B cell (primary cell): Measurements from ENCODE around the gene CBLB. TPM values are rescaled to one million over a fixed set of nuclear protein-coding genes. Genes with fewer than 3 reads are reported as not detected.

ENCODE experiments used
- ATAC-seq: fragments of 200-7000 bp; cut with Tn5 transposase; one replicate; pipeline ENCODE4 v1.10.0; 2021; ENCODE audit warnings: low read depth, mild to moderate bottlenecking, moderate number of reproducible peaks, moderate library complexity
- CTCF ChIA-PET: fragments of 350-600 bp; sonication (Branson Sonifier 250); formaldehyde crosslinking; loops from one replicate; lab custom pipeline; 2021; ENCODE audit warnings: antibody characterized with exemption, inconsistent platforms; lab: Charles Lee
- POLR2A ChIA-PET: fragments of 350-600 bp; sonication (Branson Sonifier 250); formaldehyde crosslinking; loops from one replicate; lab custom pipeline; 2021; ENCODE audit warnings: antibody characterized with exemption; lab: Charles Lee
- DNase-seq: peaks from one replicate; pipeline ENCODE4 v3.0.0; 2013
- H2AFZ ChIP-seq: 2 replicates; pipeline ENCODE4 v1.6.1; 2012; ENCODE audit warnings: mild to moderate bottlenecking, low read depth, low read length; ENCODE audit not compliant: insufficient read depth, poor library complexity, severe bottlenecking
- H3K27ac ChIP-seq, 2 donors: 1 replicate in 1 of 2; 2 replicates in 1 of 2; pipeline ENCODE4 v1.5.1; 2012 to 2013; ENCODE audit warnings: low read length in 2 of 2, mild to moderate bottlenecking in 2 of 2, moderate library complexity in 1 of 2
- H3K27me3 ChIP-seq, 4 experiments: fragments of 200-600 bp in 1 of 4; sonication (generic) in 1 of 4; replicated peaks in 1 of 4; 1 replicate in 2 of 4; 2 replicates in 2 of 4; pipeline versions ENCODE4 v1.6.1 to v1.7.0; 2013 to 2016; ENCODE audit warnings: low read length in 3 of 4, mild to moderate bottlenecking in 2 of 4, mixed read lengths in 1 of 4, moderate library complexity in 1 of 4; ENCODE audit not compliant: insufficient read depth in 4 of 4, control insufficient read depth in 3 of 4; ENCODE audit errors: control extremely low read depth in 1 of 4
- H3K36me3 ChIP-seq, 2 experiments: replicated peaks in 1 of 2; 1 replicate in 1 of 2; 2 replicates in 1 of 2; pipeline versions ENCODE4 v1.6.1 to v1.7.1; 2013; ENCODE audit warnings: low read length in 1 of 2; ENCODE audit not compliant: insufficient read depth in 2 of 2, control insufficient read depth in 1 of 2; ENCODE audit errors: control extremely low read depth in 1 of 2, extremely low read depth in 1 of 2
- H3K4me1 ChIP-seq, 2 donors: fragments of 200-600 bp in 1 of 2; sonication (generic) in 1 of 2; 1 replicate in 1 of 2; 2 replicates in 1 of 2; pipeline versions ENCODE4 v1.5.1 to v1.6.1; 2013 to 2017; ENCODE audit warnings: low read length in 2 of 2; ENCODE audit not compliant: control insufficient read depth in 2 of 2, insufficient read depth in 2 of 2
- H3K4me2 ChIP-seq: replicated peaks from 2 replicates; pipeline ENCODE3; 2012; ENCODE audit warnings: mild to moderate bottlenecking, low read depth, low read length; ENCODE audit not compliant: poor library complexity, severe bottlenecking
- H3K4me3 ChIP-seq, 5 experiments: fragments of 200-600 bp in 1 of 5; sonication (generic) in 1 of 5; 1 replicate in 3 of 5; 2 replicates in 2 of 5; pipeline versions ENCODE4 v1.5.1 to v1.7.0; 2011 to 2016; ENCODE audit warnings: low read length in 4 of 5, mild to moderate bottlenecking in 4 of 5, low read depth in 2 of 5, control low read depth in 1 of 5, moderate library complexity in 1 of 5; ENCODE audit not compliant: insufficient read depth in 1 of 5; ENCODE audit errors: control extremely low read depth in 1 of 5, extremely low read depth in 1 of 5
- H3K79me2 ChIP-seq: fragments of 200-600 bp; sonication (generic); one replicate; pipeline ENCODE4 v1.6.0; 2016; ENCODE audit warnings: low read length; ENCODE audit not compliant: control insufficient read depth, insufficient read depth
- H3K9ac ChIP-seq: fragments of 200-600 bp; sonication (generic); 2 replicates; pipeline ENCODE4 v1.6.1; 2017; ENCODE audit warnings: mild to moderate bottlenecking, low read length, moderate library complexity
- H3K9me3 ChIP-seq, 3 donors: one replicate each; pipeline versions ENCODE4 v1.6.1 to v1.7.1; 2013; ENCODE audit warnings: low read length in 2 of 3; ENCODE audit not compliant: control insufficient read depth in 2 of 3, insufficient read depth in 1 of 3; ENCODE audit errors: control extremely low read depth in 1 of 3
- H4K20me1 ChIP-seq: 2 replicates; pipeline ENCODE4 v1.6.0; 2012; ENCODE audit warnings: mild to moderate bottlenecking, low read length; ENCODE audit not compliant: insufficient read depth, control insufficient read depth, poor library complexity, severe bottlenecking
- H3K27ac Mint-ChIP-seq: one replicate; pipeline ENCODE4 v1.8.0; 2021; ENCODE audit warnings: mixed read lengths
- H3K27me3 Mint-ChIP-seq: one replicate; pipeline ENCODE4 v1.8.0; 2021; ENCODE audit warnings: mixed read lengths
- H3K4me1 Mint-ChIP-seq: one replicate; pipeline ENCODE4 v1.8.0; 2021; ENCODE audit warnings: mixed read lengths
- H3K4me3 Mint-ChIP-seq: one replicate; pipeline ENCODE4 v1.8.0; 2021; ENCODE audit warnings: mixed read lengths
- H3K9me3 Mint-ChIP-seq: one replicate; pipeline ENCODE4 v1.8.0; 2022; ENCODE audit warnings: mixed read lengths; ENCODE audit not compliant: insufficient read depth
- EZH2 ChIP-seq: IDR thresholded peaks from 2 replicates; pipeline ENCODE4 v1.6.1; 2012; ENCODE audit warnings: borderline replicate concordance, low read depth, mild to moderate bottlenecking, moderate library complexity, low read length; ENCODE audit not compliant: insufficient read depth, poor library complexity, severe bottlenecking
- WGBS: methylation state at CpG from one replicate; pipeline ENCODE4 v1.1.5; 2013; ENCODE audit warnings: missing lambda C conversion rate; ENCODE audit not compliant: insufficient coverage; 5-methylcytosine and 5-hydroxymethylcytosine counted together
- intact Hi-C: fragments of 100-400 bp; cut with micrococcal nuclease; formaldehyde crosslinking; loops from one replicate; pipeline ENCODE4 v1.10.0; 2022
- polyA plus RNA-seq: library from polyadenylated mRNA; depleted of rRNA; stranded (reverse); fragments of >200 nt; gene quantifications from 2 replicates; pipeline ENCODE4 v1.2.3, GENCODE V29; 2012
- total RNA-seq, 2 donors: library from RNA; stranded (reverse); fragments of 120-200 nt in 1 of 2; gene quantifications; 1 replicate in 1 of 2; 2 replicates in 1 of 2; pipeline versions ENCODE4 v1.2.3 to v1.2.4, GENCODE V29; 2013 to 2022
- TF ChIP-seq, protein P1 (sequence below): fragments of 200-600 bp; IDR thresholded peaks from one replicate; pipeline ENCODE4 v1.8.0; 2022; ENCODE audit warnings: antibody characterized with exemption, mild to moderate bottlenecking

Gene CBLB
- total and polyA plus RNA-seq, 2 donors (not counting 1 experiment from before 2014, with no cell fraction given): 19.0 to 135 TPM

DNA sequence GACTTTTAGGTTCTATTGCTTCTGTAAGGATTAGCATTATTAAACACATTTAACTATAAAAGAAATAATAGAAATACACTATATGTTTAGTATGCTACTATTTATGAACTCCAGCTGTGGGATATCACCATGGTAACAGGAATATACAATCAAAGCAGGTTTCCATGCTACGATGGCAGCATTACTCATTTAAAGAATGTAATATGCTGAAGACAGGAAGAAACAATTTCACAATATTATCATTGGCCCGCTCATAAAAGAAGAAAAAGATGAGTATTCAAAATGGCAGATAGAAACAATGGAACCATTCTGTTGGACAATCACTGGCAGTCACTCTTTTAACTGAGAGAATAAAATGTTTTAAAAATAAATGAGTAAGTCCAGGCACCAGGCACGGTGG, 153.4 kb downstream of the CBLB start:
- ChIA-PET CTCF (no interaction called here), POLR2A (no interaction called here)
- Histone ChIP-seq H3K9me3 (peaks cover 0 to 1% (median 0%) of the 10 kb centered on the region in 3 donors), H3K4me3 (no peak overlapping the region), H3K9ac (no peak overlapping the region), H3K27ac (no peak overlapping the region), H3K27me3 (no peaks in the 10 kb centered on the region), H4K20me1 (no peaks in the 10 kb centered on the region), H3K4me2 (no peak overlapping the region), H3K4me1 (no peaks in the 10 kb centered on the region), H2AFZ (no peak overlapping the region), H3K79me2 (no peaks in the 10 kb centered on the region), H3K36me3 (peaks cover 3 to 44% of the 10 kb centered on the region in 2 experiments)
- intact Hi-C loops: no loop called here
- no peak overlapping the region for H3K4me3 Mint-ChIP-seq
- no peaks in the 10 kb centered on the region for H3K4me1 Mint-ChIP-seq
- DNase-seq (no peak), ATAC-seq (no peak)
- no peak overlapping the region for H3K27ac Mint-ChIP-seq
- WGBS: 100% methylated on average over 1 of the region's 3 CpGs
- H3K9me3 Mint-ChIP-seq: no peaks in the 10 kb centered on the region
- no peaks in the 10 kb centered on the region for H3K27me3 Mint-ChIP-seq
- no peak for TF ChIP-seq EZH2
- TF ChIP-seq, protein P1, sequence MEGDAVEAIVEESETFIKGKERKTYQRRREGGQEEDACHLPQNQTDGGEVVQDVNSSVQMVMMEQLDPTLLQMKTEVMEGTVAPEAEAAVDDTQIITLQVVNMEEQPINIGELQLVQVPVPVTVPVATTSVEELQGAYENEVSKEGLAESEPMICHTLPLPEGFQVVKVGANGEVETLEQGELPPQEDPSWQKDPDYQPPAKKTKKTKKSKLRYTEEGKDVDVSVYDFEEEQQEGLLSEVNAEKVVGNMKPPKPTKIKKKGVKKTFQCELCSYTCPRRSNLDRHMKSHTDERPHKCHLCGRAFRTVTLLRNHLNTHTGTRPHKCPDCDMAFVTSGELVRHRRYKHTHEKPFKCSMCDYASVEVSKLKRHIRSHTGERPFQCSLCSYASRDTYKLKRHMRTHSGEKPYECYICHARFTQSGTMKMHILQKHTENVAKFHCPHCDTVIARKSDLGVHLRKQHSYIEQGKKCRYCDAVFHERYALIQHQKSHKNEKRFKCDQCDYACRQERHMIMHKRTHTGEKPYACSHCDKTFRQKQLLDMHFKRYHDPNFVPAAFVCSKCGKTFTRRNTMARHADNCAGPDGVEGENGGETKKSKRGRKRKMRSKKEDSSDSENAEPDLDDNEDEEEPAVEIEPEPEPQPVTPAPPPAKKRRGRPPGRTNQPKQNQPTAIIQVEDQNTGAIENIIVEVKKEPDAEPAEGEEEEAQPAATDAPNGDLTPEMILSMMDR: no peak

GRCh38 chr3:105714453-105714852, 154.4 kb downstream of the CBLB start:
- no peak for ATAC-seq
- Histone ChIP-seq H3K4me1 (no peaks in the 10 kb centered on the region), H3K4me3 (no peak overlapping the region), H3K9ac (no peak overlapping the region), H3K79me2 (no peaks in the 10 kb centered on the region), H3K4me2 (no peak overlapping the region), H3K36me3 (peaks cover 3 to 36% of the 10 kb centered on the region in 2 experiments), H3K27ac (no peak overlapping the region), H3K9me3 (peaks cover 0 to 1% (median 0%) of the 10 kb centered on the region in 3 donors), H4K20me1 (no peaks in the 10 kb centered on the region), H2AFZ (no peak overlapping the region), H3K27me3 (no peaks in the 10 kb centered on the region)
- Mint-ChIP-seq H3K4me1 (no peaks in the 10 kb centered on the region), H3K9me3 (no peaks in the 10 kb centered on the region), H3K27ac (no peak overlapping the region), H3K27me3 (no peaks in the 10 kb centered on the region), H3K4me3 (no peak overlapping the region)
- DNase-seq: no peak
- WGBS: no CpG with 5 or more reads among the region's 6 CpGs
- CTCF ChIA-PET: no interaction called here
- POLR2A ChIA-PET: no interaction called here
- TF ChIP-seq, protein P1: no peak
- no peak for TF ChIP-seq EZH2
- intact Hi-C loops: no loop called here
